Measurements from ENCODE around the gene INO80E.
A peak's percentile ranks its signal among the peaks of the same experiment; 100 is the strongest.
"Not testable (repeated sequence)": the region's sequence is repeated elsewhere in the genome, so short reads cannot be mapped to it uniquely, and the experiment has no call there.

INO80E gene, protein sequence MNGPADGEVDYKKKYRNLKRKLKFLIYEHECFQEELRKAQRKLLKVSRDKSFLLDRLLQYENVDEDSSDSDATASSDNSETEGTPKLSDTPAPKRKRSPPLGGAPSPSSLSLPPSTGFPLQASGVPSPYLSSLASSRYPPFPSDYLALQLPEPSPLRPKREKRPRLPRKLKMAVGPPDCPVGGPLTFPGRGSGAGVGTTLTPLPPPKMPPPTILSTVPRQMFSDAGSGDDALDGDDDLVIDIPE
- total RNA-seq, result 72.9 to 89.4 (median 74.7) reads per million in 3 experiments

DNA sequence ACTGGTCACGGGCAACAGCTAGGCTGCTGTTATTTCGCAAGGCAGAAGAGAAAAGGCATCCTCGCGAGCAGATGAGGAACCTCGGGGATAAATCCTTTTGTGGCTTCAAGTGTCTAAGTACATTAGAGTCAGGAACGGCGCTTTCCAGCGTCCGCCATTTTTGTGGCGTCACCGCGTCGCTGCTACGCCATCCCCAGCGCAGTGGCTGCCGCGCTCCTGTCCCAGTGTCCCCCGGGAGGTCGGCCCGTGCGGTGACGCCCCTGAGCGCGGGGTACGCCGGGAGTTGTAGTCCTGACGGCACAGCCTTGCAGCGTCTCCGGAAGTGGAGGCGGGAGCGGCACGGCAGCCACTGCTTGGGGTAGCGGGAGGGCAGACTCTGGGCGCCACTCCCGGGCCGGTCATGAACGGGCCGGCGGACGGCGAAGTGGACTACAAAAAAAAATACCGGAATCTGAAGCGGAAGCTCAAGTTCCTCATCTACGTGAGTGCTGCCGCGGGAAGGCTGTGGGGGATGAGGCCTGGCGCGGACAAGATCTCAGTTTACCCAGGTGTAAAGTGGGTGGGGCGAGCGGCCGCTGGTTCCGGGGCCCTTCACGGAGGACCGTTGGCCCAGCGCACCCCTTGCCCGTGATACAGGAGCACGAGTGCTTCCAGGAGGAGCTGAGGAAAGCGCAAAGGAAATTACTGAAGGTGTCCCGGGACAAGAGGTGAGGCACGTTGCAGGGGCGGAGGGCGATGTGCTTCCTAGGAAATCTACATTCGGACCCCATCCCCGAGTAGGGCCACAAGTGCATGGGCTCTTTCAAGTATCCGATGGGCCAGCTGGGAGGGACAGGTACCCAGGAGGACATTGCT lies at the start of gene INO80E:
INO80E (plus strand) TSS at position 331 of the 855 bp plus-strand sequence; CDS start at position 401, 70 bp downstream.
- peak; percentile 98 for DNase-seq

DNA sequence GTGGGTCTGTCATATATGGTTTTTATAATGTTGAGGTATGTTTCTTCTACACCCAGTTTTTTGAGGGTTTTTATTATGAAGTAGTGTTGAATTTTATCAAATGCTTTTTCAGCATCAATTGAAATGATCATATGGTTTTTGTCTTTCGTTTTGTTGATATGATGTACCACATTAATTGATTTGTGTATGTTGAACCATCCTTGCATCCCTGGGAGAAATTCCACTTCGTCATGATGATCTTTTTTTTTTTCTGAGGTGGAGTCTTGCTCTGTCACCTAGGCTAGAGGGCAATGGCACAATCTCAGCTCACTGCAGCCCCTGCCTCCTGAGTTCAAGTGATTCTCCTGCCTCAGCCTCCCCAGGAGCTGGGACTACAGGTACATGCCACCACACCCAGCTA lies 48.1 kb upstream of the INO80E start:
- DNase-seq, result no peak

DNA sequence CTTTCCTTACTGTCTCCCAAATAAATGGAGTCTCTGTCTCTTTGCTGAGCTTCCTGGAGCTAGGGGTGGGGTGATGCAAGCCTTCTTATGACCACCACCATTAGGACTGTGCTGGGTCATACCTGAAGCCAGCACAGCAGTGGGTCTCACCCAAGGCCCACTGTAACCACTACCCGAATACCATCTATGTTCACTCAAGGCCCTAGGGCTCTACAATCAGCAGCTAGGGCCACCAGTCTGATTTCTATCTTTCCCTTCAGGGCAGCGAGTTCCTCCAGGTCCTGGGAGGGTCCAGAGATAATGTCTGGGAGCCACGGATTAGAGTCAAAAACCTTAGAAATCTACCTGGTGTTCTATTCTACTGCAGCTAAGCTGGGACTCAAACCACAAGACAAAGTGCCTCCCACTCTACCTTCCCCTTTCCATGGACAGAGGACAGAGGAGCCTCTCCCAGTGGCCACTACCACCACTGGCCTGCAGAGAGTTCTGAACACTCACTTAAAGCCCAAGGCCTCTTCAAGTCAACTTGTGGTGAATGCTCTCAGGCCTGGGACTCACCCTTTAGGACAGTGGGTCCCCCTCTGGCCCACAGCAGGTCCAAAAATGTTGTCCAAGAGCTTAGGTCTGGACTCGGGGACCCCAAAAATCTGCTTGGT lies 45.1 kb upstream of the INO80E start:
- no peak for DNase-seq

DNA sequence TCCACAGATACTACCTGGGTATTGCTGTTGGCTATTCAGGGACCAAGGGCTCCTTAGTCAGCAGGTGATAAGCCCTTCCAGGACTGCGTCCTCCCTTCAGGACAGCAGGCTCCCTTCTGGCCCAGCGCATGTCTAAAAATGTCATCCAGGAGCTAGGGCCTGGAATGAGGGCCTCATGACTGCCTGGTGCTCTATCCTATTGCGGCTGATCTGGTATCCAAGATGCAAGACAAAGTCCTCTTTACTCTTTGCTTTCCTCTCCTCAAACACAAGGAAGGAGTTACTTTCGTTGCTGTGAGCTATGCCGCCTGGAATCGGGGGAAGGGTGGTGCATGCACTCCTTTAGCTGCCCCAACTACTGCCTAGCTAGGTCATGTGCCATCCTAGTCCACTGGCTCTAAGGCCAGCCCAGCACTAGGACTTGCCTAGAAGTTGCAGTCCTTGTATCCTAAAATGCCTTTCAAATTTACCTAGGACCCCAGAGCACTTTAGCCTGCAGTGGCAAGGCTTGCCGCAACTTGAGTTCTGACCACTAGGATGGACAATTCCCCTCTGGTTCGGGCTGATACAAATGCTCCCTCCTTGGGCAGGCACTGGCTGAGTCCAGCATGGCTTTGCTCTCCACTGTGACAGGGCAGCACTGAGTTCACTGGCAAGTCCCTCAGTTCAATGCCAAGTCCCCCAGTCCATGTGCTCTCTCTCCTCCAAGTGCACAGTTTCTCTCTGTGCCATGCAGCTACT lies 44.2 kb upstream of the INO80E start:
- DNase-seq, result no peak

DNA sequence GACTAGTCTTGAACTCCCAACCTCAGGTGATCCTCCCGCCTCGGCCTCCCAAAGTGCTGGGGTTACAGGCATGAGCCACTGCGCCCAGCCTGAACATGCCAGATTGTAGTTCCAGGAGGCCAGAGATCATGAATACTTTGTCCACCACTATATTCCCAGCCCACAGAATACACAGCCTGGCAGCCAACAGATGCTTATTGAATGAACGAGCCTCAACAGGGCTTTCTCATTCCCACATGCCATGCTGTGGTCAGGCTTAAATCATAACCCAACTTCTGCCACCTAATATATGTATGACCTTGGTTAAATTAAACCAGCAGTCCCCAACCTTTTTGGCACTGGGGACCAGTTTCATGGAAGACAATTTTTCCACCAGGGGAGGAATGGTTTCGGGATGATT lies 37.3 kb upstream of the INO80E start:
- no peak for DNase-seq

DNA sequence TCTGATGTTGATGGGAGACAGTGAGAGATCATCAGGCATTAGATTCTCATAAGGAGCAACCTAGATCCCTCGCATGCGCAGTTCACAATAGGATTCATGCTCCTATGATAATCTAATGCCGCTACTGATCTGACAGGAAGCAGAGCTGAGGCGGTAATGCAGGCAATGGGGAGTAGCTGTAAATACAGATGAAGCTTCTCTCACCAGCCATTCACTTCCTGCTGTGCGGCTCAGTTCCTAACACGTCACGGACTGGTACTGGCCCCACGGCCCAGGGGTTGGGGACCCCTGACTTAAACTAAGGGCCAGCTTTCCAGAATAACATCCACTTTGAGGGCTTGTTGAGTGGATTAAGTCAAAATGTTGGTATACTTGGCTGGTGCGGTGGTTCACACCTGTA lies 36.7 kb upstream of the INO80E start:
- no peak for DNase-seq

DNA sequence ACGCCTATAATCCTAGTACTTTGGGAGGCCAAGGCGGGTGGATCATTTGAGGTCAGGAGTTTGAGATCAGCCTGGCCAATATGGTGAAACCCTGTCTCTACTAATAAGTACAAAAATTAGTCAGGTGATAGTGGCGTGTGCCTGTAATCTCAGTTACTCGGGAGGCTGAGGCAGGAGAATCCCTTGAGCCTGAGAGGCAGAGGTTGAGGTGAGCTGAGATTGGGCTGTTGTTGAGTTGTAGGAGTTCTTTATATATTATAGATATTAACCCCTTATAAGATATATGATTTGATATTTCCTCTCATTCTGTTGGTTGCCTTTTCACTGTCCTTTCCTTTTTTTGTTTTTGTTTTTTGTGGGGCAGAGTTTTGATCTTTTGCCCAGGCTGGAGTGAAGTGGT lies 36.2 kb upstream of the INO80E start:
- not testable (repeated sequence) for DNase-seq

DNA sequence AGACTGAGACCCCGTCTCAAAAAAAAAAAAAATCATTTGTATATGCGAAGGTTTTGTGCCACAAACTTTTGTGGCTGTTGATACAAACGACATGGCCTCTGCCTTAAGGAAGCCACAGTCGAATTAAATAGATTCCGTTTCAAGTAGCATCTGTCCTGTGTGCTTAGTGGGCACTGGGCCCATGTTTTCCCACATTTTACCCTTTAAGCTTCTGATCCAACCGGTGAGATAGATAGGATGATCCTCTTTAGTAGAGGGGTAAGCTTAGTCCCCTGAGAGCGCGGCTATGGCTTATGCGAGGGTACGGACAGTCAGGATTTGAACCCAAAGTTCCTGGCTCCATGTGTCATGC lies 34.9 kb upstream of the INO80E start:
- DNase-seq, result no peak

DNA sequence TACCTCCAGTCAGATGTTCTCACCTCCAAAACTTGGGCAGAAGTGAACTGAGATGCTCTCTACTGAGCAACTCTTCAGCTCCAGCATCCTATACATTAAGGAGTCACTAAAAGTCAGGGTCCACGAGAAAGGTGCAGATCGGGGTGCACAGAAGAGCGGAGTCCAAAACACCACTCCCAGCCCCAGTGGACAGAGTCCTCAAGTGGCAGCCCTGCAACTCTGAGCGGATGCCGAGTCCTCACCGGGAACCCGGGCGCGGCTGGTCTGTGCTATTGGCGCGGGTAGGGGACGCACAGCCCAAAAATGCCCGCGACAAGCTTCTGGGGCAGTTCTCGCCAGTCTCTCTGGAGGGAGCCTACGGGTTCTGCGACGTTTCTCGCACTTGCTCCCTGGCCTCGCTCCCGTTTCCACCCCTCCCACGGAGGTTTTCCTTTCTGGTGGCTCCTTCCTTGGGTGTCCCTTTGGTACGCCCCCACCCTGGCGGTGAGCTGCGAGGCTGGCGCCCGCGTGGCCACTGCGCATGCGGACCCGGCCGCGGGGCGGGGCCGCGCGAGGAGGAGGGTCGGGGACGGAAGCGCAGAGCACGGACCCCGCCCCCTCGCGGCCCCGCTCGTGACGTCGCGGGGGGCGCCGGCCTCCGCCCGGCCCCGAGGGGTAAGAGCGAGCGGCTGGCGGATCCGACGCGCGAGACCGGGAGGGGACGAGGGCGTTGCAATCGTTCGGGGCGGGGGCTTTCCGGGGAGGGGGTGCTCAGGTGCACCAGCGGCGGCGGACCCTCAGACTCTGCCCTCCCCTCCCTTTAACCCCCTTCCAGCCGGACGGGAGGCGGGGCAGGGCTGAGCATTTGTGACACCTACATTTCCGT lies 34.3 kb upstream of the INO80E start, which contains the start of gene TMEM219:
TMEM219 (plus strand) TSS at position 601 of the 865 bp plus-strand sequence. CDS start 1,065 bp downstream, outside the sequence.
- peak; percentile 94 for DNase-seq

DNA sequence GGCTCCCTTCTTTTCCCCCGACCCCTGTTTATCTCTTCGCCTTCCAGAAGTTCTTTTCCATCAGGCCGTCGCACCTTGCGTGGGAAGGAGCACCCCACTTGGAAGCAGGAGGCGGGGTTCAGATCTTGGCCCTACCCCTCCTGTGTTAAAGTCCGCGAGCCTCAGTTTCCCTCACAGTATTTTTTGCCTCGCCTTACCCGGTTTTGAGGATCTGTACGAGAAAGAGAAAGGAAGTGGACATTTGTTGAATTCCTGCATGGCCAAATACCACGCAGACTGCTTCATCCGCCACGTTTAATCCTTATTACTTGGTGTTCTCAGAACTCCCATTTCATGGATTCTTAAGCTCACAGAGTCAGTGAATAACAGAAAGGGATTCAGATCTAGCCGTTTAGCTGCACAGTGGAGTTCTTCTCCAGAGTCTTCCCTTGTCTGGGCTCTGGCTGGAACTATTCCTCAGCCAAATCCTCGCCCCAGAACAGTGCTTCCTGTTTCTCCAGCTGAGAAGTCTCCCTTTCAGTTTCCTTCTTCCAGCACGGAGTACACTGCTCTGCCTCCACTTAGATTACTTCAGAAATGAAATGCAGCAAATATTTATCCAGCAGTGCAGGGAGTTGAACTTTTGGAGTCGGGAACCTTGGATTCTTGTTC lies 33.6 kb upstream of the INO80E start:
- no peak for DNase-seq

DNA sequence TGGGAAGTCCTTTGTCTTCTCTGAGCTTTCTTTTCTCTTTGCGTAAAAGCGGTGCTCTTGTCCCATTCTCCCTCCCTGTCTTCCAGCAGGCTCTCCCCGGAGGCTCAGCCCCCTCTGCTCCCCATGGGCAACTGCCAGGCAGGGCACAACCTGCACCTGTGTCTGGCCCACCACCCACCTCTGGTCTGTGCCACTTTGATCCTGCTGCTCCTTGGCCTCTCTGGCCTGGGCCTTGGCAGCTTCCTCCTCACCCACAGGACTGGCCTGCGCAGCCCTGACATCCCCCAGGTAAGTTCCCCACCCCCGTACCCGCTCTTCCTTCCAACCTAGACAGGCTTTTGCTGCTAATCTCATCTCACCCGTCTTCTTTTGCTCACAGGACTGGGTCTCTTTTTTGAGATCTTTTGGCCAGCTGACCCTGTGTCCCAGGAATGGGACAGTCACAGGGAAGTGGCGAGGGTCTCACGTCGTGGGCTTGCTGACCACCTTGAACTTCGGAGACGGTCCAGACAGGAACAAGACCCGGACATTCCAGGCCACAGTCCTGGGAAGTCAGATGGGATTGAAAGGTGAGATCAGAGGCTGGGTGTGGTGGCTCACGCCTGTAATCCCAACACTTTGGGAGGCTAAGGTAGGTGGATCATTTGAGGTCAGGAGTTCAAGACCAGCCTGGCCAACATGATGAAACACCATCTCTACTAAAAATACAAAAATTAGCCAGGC lies 32.9 kb upstream of the INO80E start:
- DNase-seq, result no peak

DNA sequence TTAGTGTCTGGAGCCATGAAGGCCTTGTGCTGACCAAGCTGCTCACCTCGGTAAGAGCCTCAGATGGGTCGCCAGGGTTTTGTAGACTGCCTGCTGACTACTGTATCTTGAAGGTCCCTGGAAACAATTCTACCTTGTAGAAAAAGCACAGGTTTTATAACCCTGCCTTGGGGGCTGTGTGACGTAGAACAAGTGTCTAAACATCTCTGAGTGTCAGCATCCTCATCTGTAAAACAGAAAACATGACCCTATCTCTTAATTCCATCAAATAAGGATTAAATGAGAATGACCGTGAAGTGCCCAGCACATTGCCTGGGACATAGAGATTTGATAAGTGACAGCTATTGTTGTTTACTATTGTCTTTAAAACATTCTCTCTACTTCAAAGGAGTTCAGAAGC lies 27.8 kb upstream of the INO80E start:
- no peak for DNase-seq

DNA sequence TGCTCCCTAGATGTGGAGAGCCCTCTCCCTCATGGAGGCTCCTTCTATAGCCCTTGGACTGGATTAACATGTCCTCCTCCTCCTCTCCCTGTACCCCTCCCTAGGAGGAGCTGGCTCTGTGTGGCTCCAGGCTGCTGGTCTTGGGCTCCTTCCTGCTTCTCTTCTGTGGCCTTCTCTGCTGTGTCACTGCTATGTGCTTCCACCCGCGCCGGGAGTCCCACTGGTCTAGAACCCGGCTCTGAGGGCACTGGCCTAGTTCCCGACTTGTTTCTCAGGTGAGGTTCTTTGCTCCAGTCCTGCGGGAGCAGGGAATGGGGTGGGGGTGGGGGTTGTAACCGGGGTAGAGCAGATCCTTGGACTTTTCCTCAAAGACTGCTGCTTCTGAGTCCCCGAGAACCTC lies 24.7 kb upstream of the INO80E start:
- no peak for DNase-seq

DNA sequence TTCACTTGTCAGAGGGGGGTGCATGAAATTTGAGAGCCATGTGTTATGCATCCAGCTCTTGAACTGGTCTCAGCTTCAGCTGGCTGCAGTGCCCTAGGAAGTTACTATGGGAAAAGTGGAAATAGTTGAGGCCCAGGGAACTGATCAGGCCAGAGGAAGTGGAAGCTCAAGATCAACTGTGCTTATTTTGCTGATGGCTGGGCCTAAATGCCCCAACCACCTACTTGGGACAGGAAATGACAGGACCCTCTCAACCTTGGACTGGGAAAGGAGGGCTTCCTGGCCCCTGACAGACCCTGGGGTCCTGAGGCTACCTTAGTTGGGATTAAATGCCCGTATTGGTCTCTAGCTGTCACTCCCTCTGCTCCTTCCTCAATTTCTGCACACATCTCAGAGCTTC lies 23.5 kb upstream of the INO80E start:
- DNase-seq, result no peak

DNA sequence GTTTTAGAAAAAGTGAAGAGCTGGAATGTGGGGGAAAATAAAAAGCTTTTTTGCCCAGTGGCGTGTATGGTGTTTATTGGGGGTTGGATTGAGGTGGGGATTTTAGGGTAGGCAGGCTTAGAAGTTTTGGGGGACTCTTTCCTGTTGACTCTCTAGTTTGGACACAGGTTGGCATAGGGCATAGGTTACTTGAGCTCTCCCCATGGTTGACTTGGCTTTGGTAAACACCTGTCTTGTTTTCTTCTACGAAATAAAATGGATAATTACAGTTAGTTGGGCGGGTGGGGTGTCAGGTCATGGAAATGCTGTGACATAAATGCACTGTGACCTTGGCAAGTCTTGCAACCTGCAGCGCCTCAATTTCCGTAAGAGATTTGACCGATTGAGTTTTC lies 23.1 kb upstream of the INO80E start:
- DNase-seq, result no peak

DNA sequence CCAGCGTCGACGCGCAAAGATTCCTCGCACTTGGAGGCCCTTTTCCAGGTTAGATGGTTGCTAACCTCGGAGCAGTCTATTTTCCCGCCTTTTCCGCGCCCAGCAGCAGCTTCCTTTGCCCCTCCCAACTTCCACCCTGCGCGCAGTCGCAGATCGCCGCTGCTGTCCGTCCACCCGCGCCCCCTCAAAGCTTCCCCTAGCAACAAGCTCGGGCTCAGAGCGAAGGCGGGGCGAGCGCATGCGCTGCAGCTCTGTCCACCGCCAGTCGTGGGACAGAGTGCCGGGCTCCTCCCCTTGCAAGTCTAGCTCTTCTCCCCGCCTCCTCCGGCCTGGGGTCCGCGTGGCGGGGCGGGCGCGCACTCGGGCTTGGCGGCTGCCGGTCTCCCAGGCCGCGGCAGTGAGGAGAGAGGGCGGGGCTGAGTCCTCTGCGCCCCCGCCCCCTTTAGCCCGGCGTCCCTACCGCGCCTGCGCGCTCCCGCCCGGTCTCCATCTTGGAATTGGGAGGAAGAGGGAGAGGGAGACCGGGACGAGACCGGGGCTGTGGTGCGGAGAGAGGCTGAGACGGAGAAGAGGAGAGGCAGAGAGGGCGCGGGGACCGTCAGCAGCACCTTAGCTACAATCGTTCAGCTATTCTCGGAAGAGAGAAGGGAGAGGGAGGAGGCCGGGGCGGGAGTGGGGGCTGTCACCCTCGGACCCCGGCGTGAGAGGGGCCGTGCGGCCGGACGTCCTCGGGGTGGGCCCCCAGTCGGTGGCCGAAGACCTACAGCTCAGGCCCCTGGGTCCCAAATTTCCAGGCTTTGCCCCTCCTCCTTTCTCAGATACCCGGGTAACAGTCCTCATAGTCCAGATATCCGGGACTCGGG lies 22.4 kb upstream of the INO80E start, which contains the start of gene TAOK2:
TAOK2 (plus strand) TSS at position 485 of the 863 bp plus-strand sequence. CDS start 3,905 bp downstream, outside the sequence.
- DNase-seq, result peak; percentile 92

DNA sequence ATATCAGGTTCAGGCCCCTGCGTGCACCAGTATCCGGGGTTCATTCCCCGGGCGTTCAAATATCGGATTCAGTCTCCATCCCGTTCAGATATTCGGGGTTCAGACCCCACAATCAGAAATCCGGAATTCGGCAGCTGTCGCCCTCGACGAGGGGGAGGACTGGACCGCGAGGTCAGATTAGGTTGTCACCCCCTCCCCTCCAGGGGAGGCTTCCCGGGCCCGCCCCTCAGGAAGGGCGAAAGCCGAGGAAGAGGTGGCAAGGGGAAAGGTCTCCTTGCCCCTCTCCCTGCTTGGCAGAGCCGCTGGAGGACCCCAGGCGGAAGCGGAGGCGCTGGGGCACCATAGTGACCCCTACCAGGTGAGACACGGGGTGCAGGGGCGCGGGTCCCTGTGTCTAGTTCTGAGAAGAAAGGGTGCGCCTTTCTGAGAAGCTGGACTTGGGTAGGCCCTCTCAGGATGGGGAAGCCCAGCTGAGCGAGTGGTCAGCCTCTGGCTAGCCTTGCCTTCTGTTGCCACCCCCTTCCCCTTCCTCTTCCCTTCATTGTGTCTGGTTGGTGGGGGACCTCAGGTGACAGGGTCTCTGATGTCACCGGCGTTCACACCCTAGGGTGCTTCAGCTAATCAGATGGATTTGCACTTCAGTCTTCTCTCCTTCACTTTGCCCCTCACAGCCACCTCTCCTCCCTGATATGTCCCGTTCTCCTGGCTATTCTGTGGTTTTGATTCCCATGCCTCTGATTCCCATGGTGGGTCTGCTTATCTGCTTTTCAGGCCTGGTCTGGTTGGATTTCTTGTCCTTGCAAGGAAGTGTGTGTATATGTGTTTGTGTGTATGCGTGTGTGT lies 21.5 kb upstream of the INO80E start:
- DNase-seq, result no peak

DNA sequence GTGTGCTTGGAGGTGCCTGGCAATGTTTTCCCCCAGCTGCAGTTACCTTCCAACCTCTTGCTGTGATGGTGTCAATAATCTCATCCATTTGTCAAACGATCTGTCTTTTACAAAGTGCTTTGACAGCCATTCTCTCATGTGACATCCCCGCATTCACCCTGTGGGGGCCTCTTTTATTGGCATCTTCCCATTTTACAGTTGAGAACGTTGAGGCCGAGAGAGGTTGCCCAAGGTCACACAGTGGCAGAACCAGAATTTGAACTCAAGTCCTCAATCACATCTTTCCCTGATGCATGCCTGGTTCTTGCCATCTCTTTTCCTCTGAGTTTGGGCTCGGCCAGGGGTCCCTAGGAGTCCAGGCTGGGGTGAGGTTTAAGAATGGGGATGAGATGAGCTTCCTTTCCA lies 20.9 kb upstream of the INO80E start:
- DNase-seq, result no peak

Data from central memory CD4-positive, alpha-beta T cell (primary cell).